SK-N-SH treated with all-trans-retinoic acid at 6 μM for 48 hours (cell line): ENCODE results near the gene RNF145.

Experiments
- ARNTL ChIP-seq: fragments of 450-650 bp; formaldehyde crosslinking; IDR thresholded peaks from 2 replicates; pipeline ENCODE4 v1.5.0; 2020; ENCODE audit warnings: low read depth, mild to moderate bottlenecking, moderate library complexity, borderline replicate concordance
- CREB5 ChIP-seq: fragments of 250-450 bp; sonication (Bioruptor Pico); IDR thresholded peaks from 2 replicates; pipeline ENCODE4 v1.5.1; 2020; ENCODE audit warnings: low read depth, mild to moderate bottlenecking, moderate library complexity
- CSRNP3 ChIP-seq: fragments of 250-450 bp; sonication (Bioruptor Pico); IDR thresholded peaks from 2 replicates; pipeline ENCODE4 v1.5.1; 2021; ENCODE audit warnings: mild to moderate bottlenecking, moderate library complexity
- ESRRG ChIP-seq: fragments of 250-450 bp; sonication (Bioruptor Pico); IDR thresholded peaks from 2 replicates; pipeline ENCODE4 v1.6.1; 2021; ENCODE audit warnings: mild to moderate bottlenecking
- OSR1 ChIP-seq: fragments of 250-450 bp; sonication (Bioruptor Pico); IDR thresholded peaks from 2 replicates; pipeline ENCODE4 v1.8.0; 2022; ENCODE audit warnings: moderate library complexity, mild to moderate bottlenecking, inconsistent platforms
- PATZ1 ChIP-seq: fragments of 250-450 bp; sonication (Bioruptor Pico); IDR thresholded peaks from 2 replicates; pipeline ENCODE4 v1.8.0; 2020; ENCODE audit warnings: mild to moderate bottlenecking, moderate library complexity, borderline replicate concordance
- RARB ChIP-seq: fragments of 250-450 bp; sonication (Bioruptor Pico); IDR thresholded peaks from 2 replicates; pipeline ENCODE4 v1.8.0; 2021; ENCODE audit warnings: mild to moderate bottlenecking, moderate library complexity
- SNAI2 ChIP-seq: fragments of 250-450 bp; sonication (Bioruptor Pico); IDR thresholded peaks from 2 replicates; pipeline ENCODE4 v1.5.0; 2020; ENCODE audit warnings: mild to moderate bottlenecking, moderate library complexity
- ZFP3 ChIP-seq: fragments of 250-450 bp; sonication (Bioruptor Pico); IDR thresholded peaks from 2 replicates; pipeline ENCODE4 v1.5.0; 2020; ENCODE audit warnings: mild to moderate bottlenecking, moderate library complexity
- ZNF565 ChIP-seq: fragments of 450-650 bp; formaldehyde crosslinking; conservative IDR thresholded peaks from 2 replicates; pipeline ENCODE4 v1.5.0; 2020; ENCODE audit warnings: low read depth, mild to moderate bottlenecking, moderate library complexity
- ZNF8 ChIP-seq: fragments of 450-650 bp; formaldehyde crosslinking; IDR thresholded peaks from 2 replicates; pipeline ENCODE4 v1.5.0; 2020; ENCODE audit warnings: mild to moderate bottlenecking, moderate library complexity
- TF ChIP-seq, protein P1 (sequence below): fragments of 250-450 bp; sonication (Bioruptor Pico); IDR thresholded peaks from 2 replicates; pipeline ENCODE4 v1.5.0; 2020; ENCODE audit warnings: mild to moderate bottlenecking, moderate library complexity

GRCh38 chr5:159258361-159258760, 49.0 kb upstream of the RNF145 start:
- no peak for TF ChIP-seq PATZ1 (CRISPR knock-in tag)
- no peak for TF ChIP-seq ARNTL (CRISPR knock-in tag)
- TF ChIP-seq SNAI2 (CRISPR knock-in tag): no peak
- no peak for TF ChIP-seq CSRNP3
- no peak for TF ChIP-seq OSR1 (CRISPR knock-in tag)
- TF ChIP-seq CREB5 (CRISPR knock-in tag): no peak
- TF ChIP-seq, protein P1, sequence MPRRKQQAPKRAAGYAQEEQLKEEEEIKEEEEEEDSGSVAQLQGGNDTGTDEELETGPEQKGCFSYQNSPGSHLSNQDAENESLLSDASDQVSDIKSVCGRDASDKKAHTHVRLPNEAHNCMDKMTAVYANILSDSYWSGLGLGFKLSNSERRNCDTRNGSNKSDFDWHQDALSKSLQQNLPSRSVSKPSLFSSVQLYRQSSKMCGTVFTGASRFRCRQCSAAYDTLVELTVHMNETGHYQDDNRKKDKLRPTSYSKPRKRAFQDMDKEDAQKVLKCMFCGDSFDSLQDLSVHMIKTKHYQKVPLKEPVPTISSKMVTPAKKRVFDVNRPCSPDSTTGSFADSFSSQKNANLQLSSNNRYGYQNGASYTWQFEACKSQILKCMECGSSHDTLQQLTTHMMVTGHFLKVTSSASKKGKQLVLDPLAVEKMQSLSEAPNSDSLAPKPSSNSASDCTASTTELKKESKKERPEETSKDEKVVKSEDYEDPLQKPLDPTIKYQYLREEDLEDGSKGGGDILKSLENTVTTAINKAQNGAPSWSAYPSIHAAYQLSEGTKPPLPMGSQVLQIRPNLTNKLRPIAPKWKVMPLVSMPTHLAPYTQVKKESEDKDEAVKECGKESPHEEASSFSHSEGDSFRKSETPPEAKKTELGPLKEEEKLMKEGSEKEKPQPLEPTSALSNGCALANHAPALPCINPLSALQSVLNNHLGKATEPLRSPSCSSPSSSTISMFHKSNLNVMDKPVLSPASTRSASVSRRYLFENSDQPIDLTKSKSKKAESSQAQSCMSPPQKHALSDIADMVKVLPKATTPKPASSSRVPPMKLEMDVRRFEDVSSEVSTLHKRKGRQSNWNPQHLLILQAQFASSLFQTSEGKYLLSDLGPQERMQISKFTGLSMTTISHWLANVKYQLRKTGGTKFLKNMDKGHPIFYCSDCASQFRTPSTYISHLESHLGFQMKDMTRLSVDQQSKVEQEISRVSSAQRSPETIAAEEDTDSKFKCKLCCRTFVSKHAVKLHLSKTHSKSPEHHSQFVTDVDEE (CRISPR knock-in tag): no peak
- no peak for TF ChIP-seq ZNF8 (CRISPR knock-in tag)
- no peak for TF ChIP-seq ESRRG (CRISPR knock-in tag)
- no peak for TF ChIP-seq ZFP3 (CRISPR knock-in tag)
- TF ChIP-seq RARB (CRISPR knock-in tag): no peak
- no peak for TF ChIP-seq ZNF565 (CRISPR knock-in tag)
